Stimulated activated CD4-positive, alpha-beta T cell treated with anti-CD3 and anti-CD28 coated beads, TNF-alpha, amount 100 ng/mL, for 1 hour (primary cell): Measurements from ENCODE around the gene DVL3.
"Not testable (repeated sequence)": the region's sequence is repeated elsewhere in the genome, so short reads cannot be mapped to it uniquely, and the experiment has no call there.

Experiments used
- DNase-seq, 3 donors: peaks; one replicate each; pipeline ENCODE4 v3.0.0-alpha.2; 2020; ENCODE audit warnings: low read depth in 3 of 3, low spot score in 1 of 3

DVL3 gene

GRCh38 chr3:184154885-184155643 is at the start of gene DVL3:
TSS of gene DVL3 (plus strand) at chr3:184155377. CDS start at chr3:184155636, 259 bp downstream.
- DNase-seq, result peak in 1 of 3 donors; percentile 19

GRCh38 chr3:184110316-184110725 is 44.9 kb upstream of the DVL3 start:
- no peak for DNase-seq

GRCh38 chr3:184116017-184116416 is 39.2 kb upstream of the DVL3 start:
- DNase-seq, result no peak

GRCh38 chr3:184117636-184118035 is 37.5 kb upstream of the DVL3 start:
- no peak for DNase-seq

- not testable (repeated sequence) for DNase-seq
Observed at GRCh38 chr3:184121031-184121430, 34.1 kb upstream of the DVL3 start.

- no peak for DNase-seq
Observed at GRCh38 chr3:184126006-184126405, 29.2 kb upstream of the DVL3 start.

- no peak for DNase-seq
Observed at GRCh38 chr3:184129012-184129411, 26.2 kb upstream of the DVL3 start.

GRCh38 chr3:184132945-184133344 is 22.2 kb upstream of the DVL3 start:
- no peak for DNase-seq

GRCh38 chr3:184133840-184134745 is 21.1 kb upstream of the DVL3 start:
- peak in 1 of 3 donors; percentile 52 for DNase-seq

- no peak for DNase-seq
Observed at GRCh38 chr3:184134746-184135148, 20.4 kb upstream of the DVL3 start.

GRCh38 chr3:184135149-184135910 is 19.8 kb upstream of the DVL3 start, which contains the start of gene EIF2B5:
TSS of gene EIF2B5 (plus strand) at chr3:184135358. CDS start at chr3:184135386, 28 bp downstream.
- DNase-seq, result peak; percentile 65 to 73 (median 71)

GRCh38 chr3:184135911-184136260 is 19.3 kb upstream of the DVL3 start:
- no peak for DNase-seq

- no peak for DNase-seq
Observed at GRCh38 chr3:184140436-184140835, 14.7 kb upstream of the DVL3 start.

- no peak for DNase-seq
Observed at GRCh38 chr3:184142199-184142598, 13.0 kb upstream of the DVL3 start.

- DNase-seq, result no peak
Observed at GRCh38 chr3:184143327-184143726, 11.8 kb upstream of the DVL3 start.

GRCh38 chr3:184144505-184144904 is 10.7 kb upstream of the DVL3 start:
- no peak for DNase-seq

GRCh38 chr3:184145111-184145524 is 10.1 kb upstream of the DVL3 start:
- DNase-seq, result no peak

GRCh38 chr3:184145751-184146270 is 9.4 kb upstream of the DVL3 start:
- no peak for DNase-seq

- DNase-seq, result no peak
Observed at GRCh38 chr3:184148076-184148475, 7.1 kb upstream of the DVL3 start.

- DNase-seq, result no peak
Observed at GRCh38 chr3:184149123-184149522, 6.1 kb upstream of the DVL3 start.

GRCh38 chr3:184149770-184150169 is 5.4 kb upstream of the DVL3 start:
- not testable (repeated sequence) for DNase-seq
